G401.6 (cell line): ENCODE measurements around the gene MOB3A.

Experiments used
- FAIRE-seq: peaks from 2 replicates; lab custom pipeline; 2012; peaks lifted over from hg19 to GRCh38; lab: Jason Lieb, UNC

Gene MOB3A

GRCh38 chr19:2058570-2059421 lies 37.3 kb downstream of the MOB3A start:
- no peak for FAIRE-seq

- FAIRE-seq = no peak
These were observed 38.3 kb downstream of the MOB3A start for GRCh38 chr19:2057484-2058469.

- no peak for FAIRE-seq
These were observed 39.3 kb downstream of the MOB3A start for GRCh38 chr19:2056837-2057192.

- FAIRE-seq = no peak
These were observed 39.9 kb downstream of the MOB3A start for GRCh38 chr19:2055931-2056836.

GRCh38 chr19:2054763-2055162 lies 41.4 kb downstream of the MOB3A start:
- FAIRE-seq = no peak

GRCh38 chr19:2053601-2054389 lies 42.3 kb downstream of the MOB3A start:
- no peak for FAIRE-seq

- FAIRE-seq = no peak
These were observed 44.1 kb downstream of the MOB3A start for GRCh38 chr19:2051773-2052704.

GRCh38 chr19:2050991-2051772 lies 44.9 kb downstream of the MOB3A start, which contains the start of gene MKNK2:
MKNK2 (minus strand) TSS chr19:2051244; CDS start chr19:2050851, 393 bp downstream.
- peak; percentile 6 for FAIRE-seq

GRCh38 chr19:2050349-2050990 lies 45.7 kb downstream of the MOB3A start:
- FAIRE-seq = no peak

- peak; percentile 31 for FAIRE-seq
These were observed 46.3 kb downstream of the MOB3A start for GRCh38 chr19:2049741-2050348.

GRCh38 chr19:2048959-2049740 lies 47.0 kb downstream of the MOB3A start:
- no peak for FAIRE-seq

GRCh38 chr19:2048104-2048958 lies 47.8 kb downstream of the MOB3A start:
- FAIRE-seq = no peak

- FAIRE-seq = no peak
These were observed 48.5 kb downstream of the MOB3A start for GRCh38 chr19:2047449-2048103.

- FAIRE-seq = no peak
These were observed 49.1 kb downstream of the MOB3A start for GRCh38 chr19:2047076-2047448.

GRCh38 chr19:2046046-2046907 lies 49.8 kb downstream of the MOB3A start:
- FAIRE-seq = no peak
